ENCODE measurements around the gene AJM1. TPM values are rescaled to one million over a fixed set of nuclear protein-coding genes. Genes with fewer than 3 reads are reported as not detected.
"Not testable (repeated sequence)": the region's sequence is repeated elsewhere in the genome, so short reads cannot be mapped to it uniquely, and the experiment has no call there.

Gene AJM1
- total RNA-seq, 1 experiment from 2014 or later: 1.1 TPM

DNA sequence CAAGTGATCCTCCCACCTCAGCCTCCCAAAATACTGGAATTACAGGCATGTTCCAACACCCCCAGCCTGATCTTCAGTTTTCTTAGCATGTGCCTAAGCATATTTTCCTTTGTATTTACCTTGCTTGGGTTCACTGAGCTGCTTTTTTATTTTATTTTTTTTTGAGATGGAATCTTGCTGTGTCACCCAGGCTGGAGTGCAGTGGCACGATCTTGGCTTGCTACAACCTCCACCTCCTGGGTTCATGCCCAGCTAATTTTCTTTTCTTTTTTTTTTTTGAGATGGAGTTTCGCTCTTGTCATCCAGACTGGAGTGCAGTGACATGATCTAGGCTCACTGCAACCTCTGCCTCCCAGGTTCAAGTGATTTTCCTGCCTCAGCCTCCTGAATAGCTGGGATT, 27.3 kb downstream of the AJM1 start:
- DNase-seq (ENCODE audit: low read depth): not testable (repeated sequence)

DNA sequence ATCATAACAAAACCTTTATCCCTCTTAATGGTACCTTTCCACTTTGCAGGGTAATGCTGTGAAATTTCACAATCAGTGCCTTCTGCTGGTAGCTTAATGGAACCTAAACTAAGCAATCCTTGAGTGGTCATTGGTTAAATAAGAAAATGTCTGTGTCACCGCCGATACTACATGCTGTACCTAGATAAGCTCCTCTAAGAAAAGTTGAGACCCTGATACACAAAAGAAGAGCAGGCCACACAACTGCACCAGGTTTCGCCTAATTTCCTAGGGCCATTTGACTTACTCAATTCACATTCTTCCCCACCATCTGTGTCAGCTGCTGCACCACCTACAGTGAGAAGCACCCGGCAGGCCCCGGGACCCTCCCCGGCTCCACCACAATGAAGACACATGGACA, 32.9 kb downstream of the AJM1 start:
- DNase-seq (ENCODE audit: low read depth): no peak

DNA sequence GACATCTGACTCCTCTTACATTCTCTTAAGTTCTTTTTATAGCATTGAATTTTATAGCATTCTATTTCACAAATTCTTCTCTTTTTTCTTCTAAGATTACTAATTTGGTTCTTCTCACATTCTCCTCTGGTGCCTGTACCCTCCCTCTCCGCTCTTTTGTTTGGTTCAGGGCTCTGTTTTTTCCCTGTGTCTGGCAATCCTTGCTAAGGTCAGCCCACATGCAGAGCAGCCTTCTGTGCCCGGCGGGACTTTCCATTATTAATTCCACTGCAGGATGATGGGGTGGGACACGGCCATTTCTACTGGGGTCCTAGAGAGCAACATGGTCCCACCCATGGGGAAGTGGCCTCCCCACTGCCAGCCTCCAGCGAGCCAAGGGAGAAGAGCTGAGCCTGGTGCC, 34.2 kb downstream of the AJM1 start:
- DNase-seq (ENCODE audit: low read depth): no peak

DNA sequence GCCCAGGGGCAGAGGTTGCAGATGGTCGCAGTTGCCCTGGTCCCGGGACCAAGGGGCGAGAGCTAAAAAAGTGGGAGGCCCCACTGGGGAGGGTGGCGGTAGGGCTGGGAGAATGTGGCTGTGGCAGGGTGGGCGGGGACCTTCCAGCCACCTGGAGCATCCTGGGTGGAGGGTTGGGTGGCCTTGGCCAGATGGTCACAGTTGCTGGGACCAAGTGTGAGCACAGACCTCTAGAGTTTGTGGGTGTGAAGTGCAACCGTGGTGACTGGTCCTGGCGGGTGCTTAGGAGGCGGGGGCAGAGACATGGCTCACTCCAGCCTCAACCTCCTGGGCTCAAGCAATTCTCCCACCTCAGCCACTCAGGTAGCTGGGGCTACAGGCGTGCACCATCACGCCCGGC, 38.4 kb downstream of the AJM1 start:
- peak; percentile 24 for DNase-seq (ENCODE audit: low read depth)

DNA sequence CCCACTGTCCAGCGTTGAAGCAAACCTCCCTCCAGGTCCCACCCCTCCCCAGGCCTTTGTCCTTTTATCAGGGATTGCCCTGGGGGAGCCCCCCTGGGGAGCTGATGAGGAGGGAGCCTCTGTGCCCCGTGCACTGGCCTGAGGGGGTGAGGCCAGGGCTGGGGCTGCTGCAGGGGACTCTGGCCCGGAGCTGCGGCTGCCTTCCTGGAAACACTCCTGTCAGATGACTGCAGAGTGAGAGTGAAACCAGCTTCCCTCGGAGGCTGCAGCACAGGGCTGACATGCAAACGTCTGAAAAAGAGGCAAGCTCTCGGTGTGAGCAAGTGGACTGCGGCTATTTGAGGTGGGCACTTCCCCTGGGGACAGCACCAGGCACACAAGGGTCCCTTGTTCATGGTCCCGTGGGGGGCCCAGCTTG, 39.4 kb downstream of the AJM1 start:
- DNase-seq (ENCODE audit: low read depth): peak; percentile 72

DNA sequence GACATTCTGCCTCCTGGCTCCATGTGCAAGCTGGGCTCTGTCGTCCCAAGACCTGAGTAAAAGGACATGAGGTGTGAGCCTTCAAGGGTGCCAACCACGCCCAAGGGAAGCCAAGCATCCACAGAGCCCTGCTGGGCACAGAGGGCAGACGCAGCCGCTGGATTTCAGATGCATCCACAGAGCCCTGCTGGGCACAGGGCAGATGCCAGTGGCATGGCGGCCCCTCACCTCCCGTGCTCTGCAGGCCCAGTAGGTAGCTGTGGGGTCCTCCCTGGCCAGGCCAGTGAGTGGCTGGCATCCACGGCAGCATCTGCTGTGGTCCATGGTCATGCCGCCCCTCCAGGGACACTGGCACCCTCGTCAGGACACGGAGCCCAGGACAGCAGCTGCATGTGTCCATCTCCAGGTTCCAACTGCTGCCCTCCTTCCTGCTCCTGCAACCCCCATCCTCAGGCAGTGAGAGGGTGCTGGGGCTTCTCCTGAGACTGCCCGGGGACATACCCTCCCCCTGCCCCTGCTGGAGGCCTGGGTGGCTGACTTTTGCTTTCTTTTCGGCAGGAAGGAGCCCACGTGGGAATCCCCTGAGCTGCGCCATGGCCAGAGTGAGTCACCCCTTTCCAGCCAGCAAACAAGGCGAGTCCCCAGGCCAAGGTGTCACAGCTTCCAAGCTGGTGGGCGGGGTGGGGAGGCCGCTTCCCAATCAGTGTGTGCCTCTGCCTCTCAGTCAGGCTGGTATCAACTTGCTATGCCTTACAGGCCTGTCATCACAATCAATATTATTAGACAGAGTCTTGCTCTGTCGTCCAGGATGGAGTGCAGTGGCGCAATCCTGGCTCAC, 40.0 kb downstream of the AJM1 start:
- DNase-seq (ENCODE audit: low read depth): peak; percentile 94

DNA sequence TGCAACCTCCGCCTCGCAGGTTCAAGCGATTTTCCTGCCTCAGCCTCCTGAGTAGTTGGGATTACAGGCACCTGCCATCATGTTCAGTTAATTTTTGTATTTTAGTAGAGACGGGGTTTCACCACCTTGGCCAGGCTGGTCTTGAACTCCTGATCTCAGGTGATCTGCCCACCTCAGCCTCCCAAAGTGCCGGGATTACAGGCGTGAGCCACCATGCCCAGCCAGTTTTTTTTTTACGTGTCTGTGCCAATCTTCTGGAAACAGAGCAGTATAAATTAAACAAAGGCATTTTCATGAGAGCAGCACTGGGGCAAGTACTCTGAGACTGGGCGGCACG, 40.6 kb downstream of the AJM1 start:
- not testable (repeated sequence) for DNase-seq (ENCODE audit: low read depth)

DNA sequence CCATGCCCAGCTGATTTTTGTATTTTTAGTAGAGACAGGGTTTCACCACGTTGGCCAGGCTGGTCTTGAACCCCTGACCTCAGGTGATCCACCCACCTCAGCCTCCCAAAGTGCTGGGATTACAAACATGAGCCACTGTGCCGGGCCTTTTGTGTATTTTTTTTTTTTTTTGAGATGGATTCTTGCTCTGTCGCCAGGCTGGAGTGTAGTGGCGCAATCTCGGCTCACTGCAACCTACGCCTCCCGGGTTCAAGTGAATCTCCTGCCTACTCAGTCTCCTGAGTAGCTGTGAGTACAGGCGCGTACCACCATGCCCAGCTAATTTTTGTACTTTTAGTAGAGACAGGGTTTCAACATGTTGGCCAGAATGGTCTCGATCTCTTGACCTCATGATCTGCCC, 41.4 kb downstream of the AJM1 start:
- DNase-seq (ENCODE audit: low read depth): not testable (repeated sequence)

DNA sequence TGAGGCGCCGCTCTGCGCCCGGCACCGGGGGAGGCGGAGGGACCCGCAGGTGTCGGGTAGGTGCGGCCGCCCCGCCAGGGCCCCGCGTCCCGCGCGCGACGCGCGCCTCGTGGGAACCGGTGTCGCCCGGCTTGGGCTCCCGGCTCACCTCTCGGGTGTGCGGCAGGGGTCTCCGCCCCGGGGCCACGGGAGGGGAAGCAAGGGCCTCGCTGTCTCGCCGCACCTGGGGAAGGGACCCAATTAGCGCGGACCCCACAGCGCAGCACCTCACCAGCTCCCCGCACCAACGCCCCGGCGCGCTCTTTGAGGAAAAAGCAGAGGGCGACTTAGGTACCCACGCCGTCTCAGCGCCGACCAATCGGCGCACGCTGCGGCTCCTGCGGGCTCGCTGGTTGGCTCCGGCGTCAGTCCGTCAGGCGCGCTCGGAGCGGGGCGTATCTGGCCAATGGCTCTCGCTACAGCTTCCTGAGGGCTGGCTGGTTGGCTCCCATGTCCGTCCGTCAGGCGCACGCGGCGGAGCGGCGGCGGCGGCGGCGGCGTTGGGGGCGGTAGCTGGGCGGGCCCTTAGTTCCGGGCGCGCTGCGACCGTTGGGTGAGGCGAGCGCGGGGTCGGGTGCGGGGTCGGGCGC, 43.8 kb downstream of the AJM1 start, which contains the start of gene TRAF2:
TSS of gene TRAF2 (plus strand) at position 567 of the 629 bp plus-strand sequence. CDS start 12,225 bp downstream, outside the sequence.
- DNase-seq (ENCODE audit: low read depth): peak; percentile 98

DNA sequence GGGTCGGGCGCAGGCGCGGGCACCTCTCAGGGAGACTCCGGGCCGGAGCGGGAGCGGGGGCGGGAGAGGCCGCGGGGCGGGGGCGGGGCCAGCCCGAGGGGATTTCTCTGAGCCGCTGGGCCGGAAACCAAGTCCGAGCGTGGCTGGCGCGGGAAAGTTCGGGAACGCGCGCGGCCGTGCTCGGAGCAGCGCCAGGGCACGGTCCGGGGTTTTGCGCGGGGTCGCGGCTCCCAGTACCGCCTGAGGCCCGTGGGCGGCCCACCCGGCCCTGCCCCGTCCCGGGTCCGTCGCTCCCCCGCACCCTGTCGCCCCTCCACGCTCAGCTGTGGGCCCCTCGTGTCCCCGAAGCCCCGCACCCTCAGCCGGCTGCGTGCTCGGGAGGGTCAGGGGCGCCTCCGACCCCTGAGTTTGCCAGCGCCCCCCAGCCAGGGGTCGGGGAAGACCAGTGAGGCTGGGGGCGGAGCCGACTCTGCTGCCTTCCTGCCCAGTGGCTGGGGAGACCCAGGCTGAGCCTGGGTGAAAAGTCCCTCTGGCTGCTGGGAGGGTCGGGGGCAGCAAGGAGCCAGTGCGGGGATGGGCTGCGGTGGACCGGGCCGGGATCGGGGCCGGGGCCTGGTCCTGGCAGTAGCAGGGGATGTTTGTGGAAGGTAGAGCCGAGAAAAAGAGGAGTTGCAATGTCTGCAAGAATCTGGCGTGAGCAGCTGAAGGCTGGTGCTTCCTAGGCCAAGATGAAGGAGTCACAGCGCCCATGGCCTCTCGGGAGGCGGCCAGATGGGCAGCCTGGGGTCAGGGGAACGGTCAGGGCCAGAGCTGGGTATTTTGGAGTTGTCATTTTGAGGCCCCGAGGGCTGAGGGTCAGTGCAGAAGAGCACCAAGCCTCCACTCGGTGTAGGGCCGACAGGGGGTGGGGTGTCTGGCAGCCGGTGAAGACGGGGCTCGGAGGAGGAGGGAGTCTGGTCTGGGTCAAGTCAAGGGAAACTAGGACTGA, 44.6 kb downstream of the AJM1 start:
- peak; percentile 24 for DNase-seq (ENCODE audit: low read depth)

DNA sequence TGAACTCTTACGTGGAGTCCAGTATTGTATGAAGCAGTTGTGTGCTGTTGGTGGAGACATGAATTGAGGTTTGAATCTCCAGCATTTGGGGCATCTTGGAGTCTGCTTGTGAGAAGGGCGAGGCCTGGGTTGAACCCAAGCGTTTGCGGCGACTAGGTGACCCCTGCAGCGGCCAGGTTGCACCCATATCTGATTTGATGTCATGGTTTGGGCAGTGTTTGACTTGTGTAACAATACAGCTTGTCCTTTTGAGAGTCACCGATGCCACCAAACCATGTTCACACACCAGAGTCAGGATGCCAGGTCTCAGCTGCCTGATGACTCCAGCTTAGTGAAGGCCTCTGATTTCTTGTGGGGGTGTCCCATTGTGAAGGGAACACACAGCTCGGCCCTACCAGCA, 46.2 kb downstream of the AJM1 start:
- DNase-seq (ENCODE audit: low read depth): no peak

DNA sequence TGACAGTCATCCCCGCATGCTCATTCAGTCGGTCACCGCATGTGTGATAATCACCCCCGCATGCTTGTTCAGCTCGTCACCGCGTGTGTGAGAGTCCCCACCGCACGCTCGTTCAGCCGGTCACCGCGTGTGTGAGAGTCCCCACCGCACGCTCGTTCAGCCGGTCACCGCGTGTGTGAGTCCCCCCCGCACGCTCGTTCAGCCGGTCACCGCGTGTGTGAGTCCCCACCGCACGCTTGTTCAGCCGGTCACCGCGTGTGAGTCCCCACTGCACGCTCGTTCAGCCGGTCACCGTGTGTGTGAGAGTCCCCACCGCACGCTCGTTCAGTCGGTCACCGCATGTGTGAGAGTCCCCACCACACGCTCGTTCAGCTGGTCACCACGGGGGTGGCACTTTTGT, 47.6 kb downstream of the AJM1 start:
- no peak for DNase-seq (ENCODE audit: low read depth)

DNA sequence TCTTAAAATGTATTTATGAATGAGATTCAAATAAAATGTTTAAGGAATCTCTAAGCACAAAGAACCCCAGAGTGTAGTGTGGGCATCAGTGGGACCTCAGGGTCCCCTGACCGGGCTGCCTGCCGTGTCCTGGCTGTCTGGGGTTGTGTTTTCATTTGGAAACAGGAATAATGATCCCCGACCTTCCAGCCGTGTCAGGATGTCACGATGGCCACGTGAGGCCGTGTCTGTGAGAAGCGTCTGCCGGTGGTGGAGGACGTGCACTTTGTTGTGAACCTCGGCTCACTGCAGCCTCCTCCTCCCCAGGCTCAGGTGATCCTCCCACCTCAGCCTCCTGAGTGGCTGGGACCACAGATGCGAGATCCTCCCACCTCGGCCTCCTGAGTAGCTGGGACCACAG, 48.4 kb downstream of the AJM1 start:
- DNase-seq (ENCODE audit: low read depth): no peak

Other genes with a start within 250 kb of the AJM1 start
- gene EGFL7, start 179.6 kb upstream of the AJM1 start, total RNA-seq (2014; rRNA removed; shearing (Covaris generic)): 18.0 and 20.9 TPM in 2 replicates
- 47.9 and 55.7 TPM in 2 replicates for gene AGPAT2, start 155.0 kb upstream of the AJM1 start, total RNA-seq (2014; rRNA removed; shearing (Covaris generic))
- 1.5 and 1.6 TPM in 2 replicates for gene DIPK1B, start 129.9 kb upstream of the AJM1 start, total RNA-seq (2014; rRNA removed; shearing (Covaris generic))
- gene LCN10, start 99.5 kb upstream of the AJM1 start, total RNA-seq (2014; rRNA removed; shearing (Covaris generic)): not detected in 2 replicates
- gene LCN6, start 94.0 kb upstream of the AJM1 start, total RNA-seq (2014; rRNA removed; shearing (Covaris generic)): not detected in 2 replicates
- not detected in 2 replicates for gene LCN8, start 84.2 kb upstream of the AJM1 start, total RNA-seq (2014; rRNA removed; shearing (Covaris generic))
- not detected in 2 replicates for gene LCN15, start 78.0 kb upstream of the AJM1 start, total RNA-seq (2014; rRNA removed; shearing (Covaris generic))
- gene TMEM141, start 51.1 kb upstream of the AJM1 start, total RNA-seq (2014; rRNA removed; shearing (Covaris generic)): 63.0 and 84.8 TPM in 2 replicates
- not detected in 2 replicates for gene CCDC183, start 46.1 kb upstream of the AJM1 start, total RNA-seq (2014; rRNA removed; shearing (Covaris generic))
- gene RABL6, start 34.5 kb upstream of the AJM1 start, total RNA-seq (2014; rRNA removed; shearing (Covaris generic)): 55.9 and 75.4 TPM in 2 replicates
- 81.2 and 95.3 TPM in 2 replicates for gene PHPT1, start 6.9 kb downstream of the AJM1 start, total RNA-seq (2014; rRNA removed; shearing (Covaris generic))
- gene MAMDC4, start 9.9 kb downstream of the AJM1 start, total RNA-seq (2014; rRNA removed; shearing (Covaris generic)): 0.44 TPM in 1 of 2 replicates, not detected in the other
- gene EDF1, start 23.8 kb downstream of the AJM1 start, total RNA-seq (2014; rRNA removed; shearing (Covaris generic)): 567 and 587 TPM in 2 replicates
- 13.6 and 26.8 TPM in 2 replicates for gene TRAF2, start 44.0 kb downstream of the AJM1 start, total RNA-seq (2014; rRNA removed; shearing (Covaris generic))
- 78.4 and 117 TPM in 2 replicates for gene FBXW5, start 102.3 kb downstream of the AJM1 start, total RNA-seq (2014; rRNA removed; shearing (Covaris generic))
- gene C8G, start 102.8 kb downstream of the AJM1 start, total RNA-seq (2014; rRNA removed; shearing (Covaris generic)): 0.89 TPM in 1 of 2 replicates, not detected in the other
- 1.2 TPM in 1 of 2 replicates, not detected in the other for gene LCN12, start 109.8 kb downstream of the AJM1 start, total RNA-seq (2014; rRNA removed; shearing (Covaris generic))
- gene PTGDS, start 135.0 kb downstream of the AJM1 start, total RNA-seq (2014; rRNA removed; shearing (Covaris generic)): not detected in 2 replicates
- not detected in 2 replicates for gene LCNL1, start 140.5 kb downstream of the AJM1 start, total RNA-seq (2014; rRNA removed; shearing (Covaris generic))
- 53.1 and 59.0 TPM in 2 replicates for gene PAXX, start 149.9 kb downstream of the AJM1 start, total RNA-seq (2014; rRNA removed; shearing (Covaris generic))
- gene CLIC3, start 154.1 kb downstream of the AJM1 start, total RNA-seq (2014; rRNA removed; shearing (Covaris generic)): 11.0 and 18.9 TPM in 2 replicates
- 9.2 and 10.2 TPM in 2 replicates for gene ABCA2, start 185.8 kb downstream of the AJM1 start, total RNA-seq (2014; rRNA removed; shearing (Covaris generic))
- gene FUT7, start 189.6 kb downstream of the AJM1 start, total RNA-seq (2014; rRNA removed; shearing (Covaris generic)): not detected in 2 replicates
- gene NPDC1, start 203.7 kb downstream of the AJM1 start, total RNA-seq (2014; rRNA removed; shearing (Covaris generic)): 8.2 and 10.7 TPM in 2 replicates
- not detected in 2 replicates for gene ENTPD2, start 211.6 kb downstream of the AJM1 start, total RNA-seq (2014; rRNA removed; shearing (Covaris generic))
- gene SAPCD2, start 228.1 kb downstream of the AJM1 start, total RNA-seq (2014; rRNA removed; shearing (Covaris generic)): 11.8 and 28.5 TPM in 2 replicates
- gene UAP1L1, start 235.0 kb downstream of the AJM1 start, total RNA-seq (2014; rRNA removed; shearing (Covaris generic)): 6.7 and 12.9 TPM in 2 replicates
- 86.8 and 145 TPM in 2 replicates for gene MAN1B1, start 244.5 kb downstream of the AJM1 start, total RNA-seq (2014; rRNA removed; shearing (Covaris generic))

Measured in M059J (cell line).